A204.1 (cell line): ENCODE measurements around the gene CDH23.

ENCODE experiments used
- FAIRE-seq: peaks from 2 replicates; lab custom pipeline; 2012; peaks lifted over from hg19 to GRCh38; lab: Jason Lieb, UNC

Gene CDH23

GRCh38 chr10:71693377-71693776 is 296.7 kb downstream of the CDH23 start:
- no peak for FAIRE-seq

- FAIRE-seq, result no peak
These were observed 297.4 kb downstream of the CDH23 start for GRCh38 chr10:71694039-71694501.

GRCh38 chr10:71694567-71694968 is 297.8 kb downstream of the CDH23 start:
- no peak for FAIRE-seq

GRCh38 chr10:71695502-71696476 is 299.1 kb downstream of the CDH23 start:
- no peak for FAIRE-seq

- no peak for FAIRE-seq
These were observed 300.1 kb downstream of the CDH23 start for GRCh38 chr10:71696628-71697326.

GRCh38 chr10:71697938-71698709 is 301.4 kb downstream of the CDH23 start:
- no peak for FAIRE-seq

- no peak for FAIRE-seq
These were observed 302.0 kb downstream of the CDH23 start for GRCh38 chr10:71698737-71699136.

GRCh38 chr10:71700731-71701368 is 304.1 kb downstream of the CDH23 start:
- no peak for FAIRE-seq

GRCh38 chr10:71701496-71702132 is 304.9 kb downstream of the CDH23 start:
- FAIRE-seq, result no peak

GRCh38 chr10:71703577-71703976 is 306.9 kb downstream of the CDH23 start:
- FAIRE-seq, result no peak

GRCh38 chr10:71704816-71705215 is 308.1 kb downstream of the CDH23 start:
- FAIRE-seq, result no peak

GRCh38 chr10:71705582-71705981 is 308.9 kb downstream of the CDH23 start:
- no peak for FAIRE-seq

GRCh38 chr10:71706216-71707121 is 309.7 kb downstream of the CDH23 start:
- no peak for FAIRE-seq

GRCh38 chr10:71707240-71707789 is 310.6 kb downstream of the CDH23 start:
- FAIRE-seq, result no peak

- FAIRE-seq, result no peak
These were observed 311.6 kb downstream of the CDH23 start for GRCh38 chr10:71708301-71708703.

GRCh38 chr10:71708897-71709882 is 312.5 kb downstream of the CDH23 start:
- no peak for FAIRE-seq

GRCh38 chr10:71710519-71710918 is 313.8 kb downstream of the CDH23 start:
- no peak for FAIRE-seq

- FAIRE-seq, result no peak
These were observed 314.4 kb downstream of the CDH23 start for GRCh38 chr10:71711052-71711623.
